GM19043 (cell line): Measurements from ENCODE around the gene VMAC.
"Not testable (repeated sequence)": the region's sequence is repeated elsewhere in the genome, so short reads cannot be mapped to it uniquely, and the experiment has no call there.

Experiments used
- ATAC-seq: cut with Tn5 transposase; IDR thresholded peaks from one replicate; pipeline ENCODE4 v1.9.1; 2021; ENCODE audit warnings: low read depth; ENCODE audit not compliant: unreplicated experiment

Gene VMAC

GRCh38 chr19:5904352-5905113 lies at the start of gene VMAC:
Gene VMAC (plus strand): TSS chr19:5904872. CDS start chr19:5904891, 19 bp downstream.
- peak; percentile 77 for ATAC-seq

- ATAC-seq, result not testable (repeated sequence)
These were observed 49.5 kb upstream of the VMAC start for GRCh38 chr19:5855151-5855550.

GRCh38 chr19:5857203-5858081 lies 47.2 kb upstream of the VMAC start:
- no peak for ATAC-seq

GRCh38 chr19:5863030-5863665 lies 41.5 kb upstream of the VMAC start:
- ATAC-seq, result no peak

- no peak for ATAC-seq
These were observed 40.5 kb upstream of the VMAC start for GRCh38 chr19:5864013-5864720.

- ATAC-seq, result no peak
These were observed 39.8 kb upstream of the VMAC start for GRCh38 chr19:5864725-5865486.

GRCh38 chr19:5865772-5866171 lies 38.9 kb upstream of the VMAC start:
- no peak for ATAC-seq

GRCh38 chr19:5867201-5868136 lies 37.2 kb upstream of the VMAC start:
- no peak for ATAC-seq

- no peak for ATAC-seq
These were observed 33.7 kb upstream of the VMAC start for GRCh38 chr19:5870986-5871394.

- no peak for ATAC-seq
These were observed 31.0 kb upstream of the VMAC start for GRCh38 chr19:5873617-5874199.

GRCh38 chr19:5874496-5874895 lies 30.2 kb upstream of the VMAC start:
- ATAC-seq, result not testable (repeated sequence)

GRCh38 chr19:5877427-5877826 lies 27.2 kb upstream of the VMAC start:
- ATAC-seq, result no peak

GRCh38 chr19:5877882-5878281 lies 26.8 kb upstream of the VMAC start:
- no peak for ATAC-seq

- ATAC-seq, result no peak
These were observed 24.5 kb upstream of the VMAC start for GRCh38 chr19:5880196-5880595.

- ATAC-seq, result no peak
These were observed 24.0 kb upstream of the VMAC start for GRCh38 chr19:5880604-5881078.

GRCh38 chr19:5881543-5882299 lies 23.0 kb upstream of the VMAC start:
- ATAC-seq, result no peak

GRCh38 chr19:5882421-5882968 lies 22.2 kb upstream of the VMAC start:
- ATAC-seq, result no peak
